Central memory CD4-positive, alpha-beta T cell (primary cell): ENCODE results near the gene TMTC2.

Source experiments
- DNase-seq: peaks from one replicate; pipeline ENCODE4 v3.0.0; 2022

Gene TMTC2

GRCh38 chr12:83147341-83147740 is 460.6 kb downstream of the TMTC2 start:
- no peak for DNase-seq

- DNase-seq: no peak
These were observed 463.3 kb downstream of the TMTC2 start for GRCh38 chr12:83149987-83150386.

- no peak for DNase-seq
These were observed 463.9 kb downstream of the TMTC2 start for GRCh38 chr12:83150465-83151189.

GRCh38 chr12:83153177-83153576 is 466.5 kb downstream of the TMTC2 start:
- no peak for DNase-seq

DNA sequence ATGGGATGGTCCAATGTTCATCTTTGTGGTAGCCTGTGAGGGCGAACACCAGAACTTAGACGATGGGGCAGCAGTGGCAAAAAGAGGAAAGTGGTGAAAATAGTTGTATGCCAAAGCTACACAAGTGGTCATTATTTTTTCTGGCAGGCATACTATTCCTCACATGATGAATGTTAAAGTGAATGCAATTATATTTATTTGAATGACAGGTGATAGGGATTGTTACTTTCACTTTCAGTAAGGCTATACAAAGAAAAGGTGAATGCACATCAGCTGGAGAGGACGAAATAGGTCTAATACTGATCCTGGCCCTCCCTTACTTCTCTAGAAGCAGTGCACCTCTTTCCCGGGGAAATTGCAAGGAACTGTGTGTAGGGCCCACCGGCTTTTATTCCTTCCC is 470.1 kb downstream of the TMTC2 start:
- DNase-seq: no peak

DNA sequence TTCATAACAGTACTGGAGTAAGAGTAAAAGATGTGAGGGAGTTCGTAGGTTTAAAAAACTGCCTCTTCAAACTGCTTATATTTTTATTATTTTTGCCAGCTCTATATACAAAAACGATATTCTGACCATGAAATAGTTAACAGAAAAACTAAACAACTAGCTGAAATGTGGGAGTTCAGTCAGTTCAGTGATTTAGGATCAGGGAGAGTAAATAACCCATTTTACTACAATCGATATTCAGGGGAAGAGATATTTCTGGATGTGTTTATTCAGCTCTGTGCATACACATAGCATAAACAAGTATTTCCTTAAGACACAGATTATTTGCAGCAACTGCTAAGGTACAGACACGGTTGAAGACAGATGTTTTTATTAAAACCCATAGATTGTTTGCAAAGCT is 470.9 kb downstream of the TMTC2 start:
- no peak for DNase-seq

- DNase-seq: no peak
These were observed 472.0 kb downstream of the TMTC2 start for GRCh38 chr12:83158613-83159207.

DNA sequence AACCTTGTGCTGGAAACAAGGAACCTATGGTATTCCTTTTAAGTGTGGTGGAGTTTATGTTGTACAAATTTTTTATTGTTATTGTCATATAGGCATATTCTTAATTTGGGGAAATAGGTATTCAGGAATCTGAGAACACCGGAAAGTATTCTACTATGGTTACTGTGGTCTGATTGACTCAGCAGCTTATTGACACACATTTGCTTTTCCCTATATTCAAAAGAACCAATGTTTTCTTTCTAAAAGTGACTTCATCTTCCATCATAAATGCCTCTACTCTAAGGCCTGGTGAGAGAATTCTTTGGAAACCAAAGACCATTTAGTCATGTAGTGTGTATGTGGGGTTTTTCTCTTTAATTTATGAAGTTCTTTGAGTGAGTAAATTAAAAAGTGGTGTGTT is 474.8 kb downstream of the TMTC2 start:
- DNase-seq: no peak

GRCh38 chr12:83168751-83169150 is 482.0 kb downstream of the TMTC2 start:
- DNase-seq: no peak

GRCh38 chr12:83172441-83172840 is 485.7 kb downstream of the TMTC2 start:
- no peak for DNase-seq

- no peak for DNase-seq
These were observed 486.4 kb downstream of the TMTC2 start for GRCh38 chr12:83172866-83173649.

DNA sequence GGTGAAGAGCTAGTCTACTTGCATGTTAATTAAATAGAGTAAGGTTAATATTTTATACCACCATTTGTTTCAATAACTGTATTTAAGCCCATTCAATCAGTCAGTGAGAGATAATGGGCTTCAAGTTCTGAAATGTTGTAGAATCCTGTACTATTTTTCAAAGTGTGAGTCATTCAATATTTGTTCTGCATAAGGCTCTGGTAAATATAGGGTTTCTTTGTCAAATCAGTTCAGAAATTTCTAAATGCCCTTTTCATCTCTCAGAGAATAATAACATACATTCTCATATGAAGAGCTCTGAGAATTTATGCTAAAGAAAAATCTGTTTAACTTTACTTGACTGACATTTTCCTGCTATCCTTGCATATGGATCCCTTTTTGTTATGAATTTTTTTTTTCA is 493.3 kb downstream of the TMTC2 start:
- no peak for DNase-seq

- DNase-seq: no peak
These were observed 494.4 kb downstream of the TMTC2 start for GRCh38 chr12:83181074-83181473.

DNA sequence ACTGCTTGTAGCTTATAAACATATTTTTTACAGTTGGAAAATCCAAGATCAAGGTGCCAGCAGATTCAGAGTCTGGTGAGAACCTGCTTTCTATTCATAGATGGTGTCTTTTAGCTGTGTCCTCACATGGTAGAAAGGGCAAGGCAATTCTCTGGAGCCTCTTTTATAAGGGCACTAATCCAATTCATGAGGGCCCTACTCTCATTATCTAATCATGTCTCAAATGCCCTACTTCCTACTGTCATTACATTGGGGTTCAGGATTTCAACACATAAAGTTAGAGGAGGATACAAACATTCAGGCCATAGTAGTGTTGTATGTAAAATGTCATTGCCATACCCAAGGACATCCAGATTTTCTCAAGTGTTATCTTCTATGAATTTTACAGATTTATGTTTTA is 496.4 kb downstream of the TMTC2 start:
- DNase-seq: no peak
